ENCODE data around the gene RUNDC3A.
A peak's percentile ranks its signal among the peaks of the same experiment; 100 is the strongest.

Gene RUNDC3A

GRCh38 chr17:44308320-44308818, at the start of gene RUNDC3A:
RUNDC3A (plus strand) TSS chr17:44308601; CDS start chr17:44308833, 232 bp downstream.
- no peak for TF ChIP-seq MAX (IDR thresholded peaks at IDR 0.05; ENCODE audit: low read depth, low read length)
- no peak for TF ChIP-seq CTCF (IDR thresholded peaks at IDR 0.05; ENCODE audit: low read depth, low read length)
- H3K4me3 ChIP-seq (ENCODE audit: low read depth, low read length), result no peak within 1 kb of the TSS
- DNase-seq (ENCODE audit: low read depth), result peak; percentile 74

GRCh38 chr17:44258811-44259351, 49.5 kb upstream of the RUNDC3A start:
- no peak overlapping the region for H3K4me3 ChIP-seq (ENCODE audit: low read depth, low read length)
- TF ChIP-seq POLR2A (IDR thresholded peaks at IDR 0.05; ENCODE audit: extremely low read depth, insufficient read length), result no peak
- TF ChIP-seq CTCF (IDR thresholded peaks at IDR 0.05; ENCODE audit: low read depth, low read length), result no peak
- no peak for TF ChIP-seq MYC (IDR thresholded peaks at IDR 0.05; ENCODE audit: low read depth, low read length)
- no peak for TF ChIP-seq MAX (IDR thresholded peaks at IDR 0.05; ENCODE audit: low read depth, low read length)
- DNase-seq (ENCODE audit: low read depth), result no peak

- no peak overlapping the region for H3K4me3 ChIP-seq (ENCODE audit: low read depth, low read length)
- DNase-seq (ENCODE audit: low read depth), result no peak
- no peak for TF ChIP-seq CTCF (IDR thresholded peaks at IDR 0.05; ENCODE audit: low read depth, low read length)
- TF ChIP-seq MAX (IDR thresholded peaks at IDR 0.05; ENCODE audit: low read depth, low read length), result no peak
- TF ChIP-seq POLR2A (IDR thresholded peaks at IDR 0.05; ENCODE audit: extremely low read depth, insufficient read length), result no peak
- TF ChIP-seq MYC (IDR thresholded peaks at IDR 0.05; ENCODE audit: low read depth, low read length), result no peak
These were observed 48.1 kb upstream of the RUNDC3A start for GRCh38 chr17:44260296-44260695.

- TF ChIP-seq CTCF (IDR thresholded peaks at IDR 0.05; ENCODE audit: low read depth, low read length), result no peak
- no peak for TF ChIP-seq POLR2A (IDR thresholded peaks at IDR 0.05; ENCODE audit: extremely low read depth, insufficient read length)
- TF ChIP-seq MYC (IDR thresholded peaks at IDR 0.05; ENCODE audit: low read depth, low read length), result no peak
- TF ChIP-seq MAX (IDR thresholded peaks at IDR 0.05; ENCODE audit: low read depth, low read length), result no peak
- H3K4me3 ChIP-seq (ENCODE audit: low read depth, low read length), result no peak overlapping the region
- no peak for DNase-seq (ENCODE audit: low read depth)
These were observed 45.7 kb upstream of the RUNDC3A start for GRCh38 chr17:44262654-44263225.

GRCh38 chr17:44263345-44263902, 45.0 kb upstream of the RUNDC3A start:
- H3K4me3 ChIP-seq (ENCODE audit: low read depth, low read length), result no peak overlapping the region
- no peak for TF ChIP-seq CTCF (IDR thresholded peaks at IDR 0.05; ENCODE audit: low read depth, low read length)
- no peak for TF ChIP-seq POLR2A (IDR thresholded peaks at IDR 0.05; ENCODE audit: extremely low read depth, insufficient read length)
- TF ChIP-seq MAX (IDR thresholded peaks at IDR 0.05; ENCODE audit: low read depth, low read length), result no peak
- TF ChIP-seq MYC (IDR thresholded peaks at IDR 0.05; ENCODE audit: low read depth, low read length), result no peak
- no peak for DNase-seq (ENCODE audit: low read depth)
